Right lobe of liver (tissue), 6 donors: ENCODE measurements around the gene TMOD4. TPM values are rescaled to one million over a fixed set of nuclear protein-coding genes. Genes with fewer than 3 reads are reported as not detected.
"Not testable (repeated sequence)": the region's sequence is repeated elsewhere in the genome, so short reads cannot be mapped to it uniquely, and the experiment has no call there.

Experiments
- ATAC-seq, 4 donors: fragments of 200-7000 bp; cut with Tn5 transposase; one replicate each; pipeline ENCODE4 v1.9.1; 2020; ENCODE audit warnings: mild to moderate bottlenecking in 4 of 4, moderate library complexity in 4 of 4
- DNase-seq, 3 donors: peaks; one replicate each; pipeline ENCODE4 v3.0.0-alpha.2; 2020
- H3K27ac ChIP-seq, 3 donors: fragments of 200-600 bp; one replicate each; pipeline ENCODE4 v1.8.0; 2022
- H3K27me3 ChIP-seq, 2 donors: fragments of 200-600 bp; one replicate each; pipeline ENCODE4 v1.8.0; 2022
- H3K36me3 ChIP-seq, 4 donors: fragments of 200-600 bp; sonication (generic) in 1 of 4; one replicate each; pipeline versions ENCODE4 v1.5.1 to v1.8.0; 2017 to 2022; ENCODE audit warnings: control low read depth in 1 of 4
- H3K4me1 ChIP-seq, 4 donors: fragments of 200-600 bp; sonication (generic) in 1 of 4; one replicate each; pipeline versions ENCODE4 v1.5.1 to v1.8.0; 2017 to 2022; ENCODE audit warnings: control low read depth in 1 of 4
- H3K4me3 ChIP-seq, 3 donors: fragments of 200-600 bp; one replicate each; pipeline ENCODE4 v1.8.0; 2022
- H3K9me3 ChIP-seq, 4 donors: fragments of 200-600 bp; sonication (generic) in 1 of 4; one replicate each; pipeline versions ENCODE4 v1.5.1 to v1.8.0; 2017 to 2022; ENCODE audit warnings: control low read depth in 1 of 4
- POLR2A ChIP-seq: fragments of 450-650 bp; IDR thresholded peaks from one replicate; pipeline ENCODE4 v1.6.1; 2017; ENCODE audit warnings: antibody characterized with exemption, mild to moderate bottlenecking
- WGBS: methylation state at CpG from one replicate; pipeline ENCODE4 v1.1.6; 2018; ENCODE audit warnings: low coverage, low lambda C conversion rate; ENCODE audit not compliant: insufficient coverage; ENCODE audit errors: missing lambda C conversion rate; 5-methylcytosine and 5-hydroxymethylcytosine counted together
- intact Hi-C, 2 donors: fragments of 100-400 bp; cut with DNase I; formaldehyde crosslinking; loops; one replicate each; pipeline versions ENCODE4 v1.11.2 to v1.14.1; 2022
- total RNA-seq, 6 experiments: library from RNA; depleted of rRNA in 2 of 6; stranded (reverse); fragments of >200 nt in 2 of 6; fragmentation: NEBNext Ultra II Directional in 3 of 6; extraction: Animal tissue kit (Norgen Biotek cat#: 25700) in 3 of 6; gene quantifications; one replicate each; pipeline versions ENCODE4 v1.1.0 to v1.2.4, GENCODE V29; 2016 to 2023
- TF ChIP-seq, protein P1 (sequence below), 4 donors: fragments of 200-600 bp in 3 of 4; fragments of 450-650 bp in 1 of 4; IDR thresholded peaks; one replicate each; pipeline versions ENCODE4 v1.5.1 to v1.8.0; 2016 to 2022; ENCODE audit warnings: antibody characterized with exemption in 4 of 4, mild to moderate bottlenecking in 2 of 4
- donor health status: DM: no; HTN: yes; CAD: no.
- donor health status: DM: no; HTN: no; CAD: no.
- donor health status: DM: no; HTN: no; CAD: no.
- donor health status: DM: no; HTN: yes; CAD: no.
- donor health status: DM: no; HTN: yes; CAD: no.

Gene TMOD4
- total RNA-seq, 6 experiments from 2014 or later = not detected

GRCh38 chr1:151198254-151199127 is 22.7 kb upstream of the TMOD4 start, which contains the start of gene PIP5K1A:
Gene PIP5K1A (plus strand): TSS chr1:151198552. CDS start chr1:151198997, 445 bp downstream.
- H3K27ac ChIP-seq = peak within 1 kb of the TSS; percentile 59 to 78 (median 73)

GRCh38 chr1:151197863-151198253 is 22.1 kb upstream of the TMOD4 start:
- DNase-seq (no peak), ATAC-seq (peak; percentile 8 to 46 (median 16))
- Histone ChIP-seq H3K9me3 (no peaks in the 10 kb centered on the region), H3K36me3 (peaks cover 0 to 4% (median 0%) of the 10 kb centered on the region in 4 donors), H3K4me1 (peaks cover 0 to 21% (median 0%) of the 10 kb centered on the region in 4 donors), H3K27me3 (no peaks in the 10 kb centered on the region), H3K4me3 (peak overlapping the region; percentile 74 to 83 (median 81)), H3K27ac (peak overlapping the region; percentile 59 to 78 (median 73))
- intact Hi-C loops = loop anchor here in 1 of 2 donors (10.0 kb wide), 1 partner anchor 77 kb away; no protein-coding TSS in a partner anchor
- 3% methylated on average over 10 of the region's 10 CpGs for WGBS
- TF ChIP-seq, protein P1, sequence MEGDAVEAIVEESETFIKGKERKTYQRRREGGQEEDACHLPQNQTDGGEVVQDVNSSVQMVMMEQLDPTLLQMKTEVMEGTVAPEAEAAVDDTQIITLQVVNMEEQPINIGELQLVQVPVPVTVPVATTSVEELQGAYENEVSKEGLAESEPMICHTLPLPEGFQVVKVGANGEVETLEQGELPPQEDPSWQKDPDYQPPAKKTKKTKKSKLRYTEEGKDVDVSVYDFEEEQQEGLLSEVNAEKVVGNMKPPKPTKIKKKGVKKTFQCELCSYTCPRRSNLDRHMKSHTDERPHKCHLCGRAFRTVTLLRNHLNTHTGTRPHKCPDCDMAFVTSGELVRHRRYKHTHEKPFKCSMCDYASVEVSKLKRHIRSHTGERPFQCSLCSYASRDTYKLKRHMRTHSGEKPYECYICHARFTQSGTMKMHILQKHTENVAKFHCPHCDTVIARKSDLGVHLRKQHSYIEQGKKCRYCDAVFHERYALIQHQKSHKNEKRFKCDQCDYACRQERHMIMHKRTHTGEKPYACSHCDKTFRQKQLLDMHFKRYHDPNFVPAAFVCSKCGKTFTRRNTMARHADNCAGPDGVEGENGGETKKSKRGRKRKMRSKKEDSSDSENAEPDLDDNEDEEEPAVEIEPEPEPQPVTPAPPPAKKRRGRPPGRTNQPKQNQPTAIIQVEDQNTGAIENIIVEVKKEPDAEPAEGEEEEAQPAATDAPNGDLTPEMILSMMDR (IDR thresholded peaks at IDR 0.05) = no peak
- no peak for TF ChIP-seq POLR2A

More at GRCh38 chr1:151198254-151199127, 22.7 kb upstream of the TMOD4 start, which contains the start of gene PIP5K1A:
- under 1% methylated on average over 40 of the region's 60 CpGs for WGBS
- peaks cover 0 to 6% (median 0%) of the 10 kb centered on the region in 4 donors for H3K36me3 ChIP-seq
- no peaks in the 10 kb centered on the region for H3K27me3 ChIP-seq
- peaks cover 0 to 21% (median 0%) of the 10 kb centered on the region in 4 donors for H3K4me1 ChIP-seq
- TF ChIP-seq POLR2A = peak; percentile 77
- TF ChIP-seq, protein P1 (IDR thresholded peaks at IDR 0.05) = no peak
- ATAC-seq (peak; percentile 85 to 92 (median 90)), DNase-seq (peak; percentile 99)
- peak within 1 kb of the TSS; percentile 74 to 83 (median 81) for H3K4me3 ChIP-seq
- intact Hi-C loops = loop anchor here in 1 of 2 donors (10.0 kb wide), 1 partner anchor 76 kb away; no protein-coding TSS in a partner anchor
- H3K9me3 ChIP-seq = no peaks in the 10 kb centered on the region

- intact Hi-C loops = loop anchor here in 1 of 2 donors (10.0 kb wide), 1 partner anchor 78 kb away; no protein-coding TSS in a partner anchor
- TF ChIP-seq, protein P1 (IDR thresholded peaks at IDR 0.05) = peak; percentile 53 to 59 (median 56)
- no peak for TF ChIP-seq POLR2A
- Histone ChIP-seq H3K36me3 (no peaks in the 10 kb centered on the region), H3K27me3 (no peaks in the 10 kb centered on the region), H3K4me1 (peaks cover 0 to 21% (median 0%) of the 10 kb centered on the region in 4 donors), H3K27ac (peak overlapping the region; percentile 18 to 61 (median 39)), H3K9me3 (no peaks in the 10 kb centered on the region), H3K4me3 (peak overlapping the region in 2 of 3 donors; percentile 23 to 38)
- ATAC-seq (peak; percentile 49 to 65 (median 56)), DNase-seq (peak in 1 of 3 donors; percentile 69)
- 29% methylated on average over 14 of the region's 14 CpGs for WGBS
Observed at GRCh38 chr1:151196292-151196800, 20.6 kb upstream of the TMOD4 start.

- intact Hi-C loops = loop anchor here in 1 of 2 donors (10.0 kb wide), 1 partner anchor 80 kb away; no protein-coding TSS in a partner anchor
- 53% methylated on average over 13 of the region's 17 CpGs for WGBS
- H3K27me3 ChIP-seq, H3K4me3 ChIP-seq, H3K9me3 ChIP-seq, H3K36me3 ChIP-seq, H3K27ac ChIP-seq: not testable (repeated sequence)
- ATAC-seq = peak in 2 of 4 donors; percentile 18 to 21
- DNase-seq = peak in 2 of 3 donors; percentile 63
- H3K4me1 ChIP-seq = peaks cover 0 to 17% (median 0%) of the 10 kb centered on the region in 4 donors
Observed at GRCh38 chr1:151194894-151195594, 19.3 kb upstream of the TMOD4 start.
